ENCODE data around the gene ING5.

DNA sequence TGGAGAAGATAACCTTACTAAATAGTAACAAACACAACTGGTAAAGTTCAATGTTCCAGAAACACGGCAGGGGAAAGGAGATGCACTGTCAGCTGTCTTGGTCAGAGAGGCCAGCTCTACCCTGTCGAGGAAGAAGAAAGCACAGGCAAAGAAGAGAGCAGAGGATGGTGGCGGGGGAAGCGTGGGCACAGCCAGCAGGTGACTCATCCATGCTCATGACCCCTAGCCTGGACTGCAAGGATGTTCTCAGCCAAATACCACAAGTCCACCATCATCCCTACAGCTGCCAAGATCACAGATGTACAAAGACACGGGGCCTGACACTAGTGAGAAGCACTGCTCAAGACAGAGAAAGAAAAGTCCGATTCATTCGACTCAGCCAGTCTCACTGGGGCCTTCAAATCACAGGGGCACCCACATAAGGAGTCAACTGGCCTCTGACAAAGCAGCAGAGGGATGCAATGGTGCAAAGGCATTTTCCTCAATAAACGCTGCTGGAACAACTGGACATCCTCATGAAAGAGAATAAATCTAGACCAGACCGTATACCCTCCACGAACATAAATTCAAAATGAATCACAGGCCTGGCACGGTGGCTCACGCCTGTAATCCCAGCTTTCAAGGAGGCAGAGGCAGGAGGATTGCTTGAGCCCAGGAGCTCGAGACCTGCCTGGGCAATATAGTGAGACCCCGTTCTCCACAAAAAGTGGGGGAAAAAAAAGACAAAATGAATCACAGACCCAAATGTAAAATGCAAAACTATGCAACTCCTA, 20.8 kb upstream of the ING5 start:
- TF ChIP-seq POLR2AphosphoS5 (IDR thresholded peaks at IDR 0.05; ENCODE audit: low read depth, low read length) (no peak), CTCF (IDR thresholded peaks at IDR 0.05) (no peak)

Measured in Panc1 (cell line).